ENCODE measurements around the gene UNC13B.
A peak's percentile ranks its signal among the peaks of the same experiment; 100 is the strongest.

The UNC13B gene

DNA sequence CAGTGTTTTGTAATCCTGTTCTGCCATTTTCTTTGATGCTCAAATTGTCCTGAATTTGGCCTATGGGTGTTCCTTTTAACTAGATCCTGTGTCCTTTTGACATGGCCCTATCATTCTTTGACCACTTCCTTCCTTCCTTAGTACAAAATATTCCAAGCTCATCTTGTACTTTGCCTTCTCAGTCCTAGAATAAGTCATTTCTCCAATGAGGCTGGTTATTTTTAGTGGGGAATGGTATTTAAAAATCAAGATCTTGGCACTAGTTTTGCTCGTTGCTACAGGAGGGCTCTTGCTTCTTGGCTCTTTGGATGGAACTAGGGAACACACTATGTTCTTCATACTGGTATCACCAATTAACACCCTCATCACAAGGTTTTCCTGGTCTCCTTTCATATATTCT lies 108.1 kb downstream of the UNC13B start:
- no peak overlapping the region for H3K4me3 Mint-ChIP-seq
- no peaks in the 10 kb centered on the region for H3K9me3 Mint-ChIP-seq (ENCODE audit: low read depth)
- no peak overlapping the region for H3K27ac Mint-ChIP-seq

DNA sequence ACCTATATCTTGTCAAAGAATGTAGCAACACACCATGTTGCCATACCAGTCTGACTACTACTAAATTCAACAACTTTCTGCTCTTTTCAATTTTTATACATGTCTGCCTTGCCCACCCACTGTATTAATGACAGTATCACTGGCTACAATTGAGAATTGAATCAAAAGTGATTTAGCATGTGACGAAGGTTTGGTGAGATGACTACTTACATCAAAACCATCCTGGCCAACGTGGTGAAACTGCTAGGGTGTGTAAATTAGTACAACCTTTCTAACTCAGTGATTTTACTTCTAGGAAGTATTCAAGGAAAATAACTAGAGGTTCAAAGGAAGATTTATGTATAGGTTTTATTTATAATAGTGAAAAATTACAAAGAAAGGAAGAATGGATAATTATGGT lies 109.8 kb downstream of the UNC13B start:
- no peaks in the 10 kb centered on the region for H3K9me3 Mint-ChIP-seq (ENCODE audit: low read depth)
- H3K4me3 Mint-ChIP-seq, result no peak overlapping the region
- peaks cover 5% of the 10 kb centered on the region for H3K36me3 Mint-ChIP-seq
- peaks cover 12% of the 10 kb centered on the region for H3K4me1 Mint-ChIP-seq (ENCODE audit: low read depth)
- H3K27ac Mint-ChIP-seq, result no peak overlapping the region
- peaks cover 10% of the 10 kb centered on the region for H3K27me3 Mint-ChIP-seq

More for the DNA sequence above, 108.1 kb downstream of the UNC13B start:
- Mint-ChIP-seq H3K4me1 (ENCODE audit: low read depth) (peaks cover 4% of the 10 kb centered on the region), H3K27me3 (peaks cover 12% of the 10 kb centered on the region), H3K36me3 (peaks cover 3% of the 10 kb centered on the region)

DNA sequence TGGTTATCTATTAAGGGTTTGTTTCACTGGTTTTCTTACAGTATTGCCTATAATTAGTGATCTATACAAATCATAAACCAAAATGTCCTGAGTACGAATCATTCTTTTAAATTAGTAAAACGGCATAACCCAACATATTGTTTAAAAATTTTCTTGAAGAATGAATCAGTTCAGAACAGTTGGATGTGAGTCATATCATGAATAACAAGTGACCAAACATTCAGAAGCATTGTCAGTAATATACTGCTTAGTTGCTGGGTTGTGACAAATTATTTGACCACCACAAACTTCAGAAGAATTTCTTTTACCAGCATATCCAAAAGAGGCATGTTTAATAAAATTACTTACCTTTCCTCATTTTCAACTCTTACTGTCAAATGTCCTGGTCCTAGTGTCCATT lies 111.2 kb downstream of the UNC13B start:
- peaks cover 10% of the 10 kb centered on the region for H3K27me3 Mint-ChIP-seq
- H3K27ac Mint-ChIP-seq, result no peak overlapping the region
- no peak overlapping the region for H3K4me3 Mint-ChIP-seq
- peaks cover 24% of the 10 kb centered on the region for H3K4me1 Mint-ChIP-seq (ENCODE audit: low read depth)
- H3K9me3 Mint-ChIP-seq (ENCODE audit: low read depth), result no peaks in the 10 kb centered on the region
- H3K36me3 Mint-ChIP-seq, result peaks cover 5% of the 10 kb centered on the region

DNA sequence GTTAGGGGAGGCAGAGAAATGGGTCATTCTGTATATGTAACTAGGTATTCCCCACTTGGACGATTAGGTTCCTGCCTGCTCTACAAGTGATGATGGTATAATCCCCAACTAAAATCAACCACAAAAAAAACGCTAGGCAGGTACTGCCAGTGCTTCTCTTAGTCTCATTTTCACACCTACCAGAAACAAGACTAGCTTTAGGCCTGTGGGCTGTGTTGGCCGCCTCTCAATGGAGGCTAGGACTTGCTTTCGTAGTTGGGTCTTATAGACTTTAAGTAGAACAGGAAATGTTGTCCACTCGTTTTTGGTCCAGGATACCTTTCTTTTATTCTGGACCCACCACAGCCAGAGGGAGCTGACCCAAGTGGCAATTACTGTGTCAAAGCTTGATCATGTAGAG lies 111.8 kb downstream of the UNC13B start:
- Mint-ChIP-seq H3K27ac (no peak overlapping the region), H3K36me3 (peaks cover 5% of the 10 kb centered on the region), H3K4me3 (no peak overlapping the region), H3K9me3 (ENCODE audit: low read depth) (no peaks in the 10 kb centered on the region), H3K4me1 (ENCODE audit: low read depth) (peaks cover 26% of the 10 kb centered on the region), H3K27me3 (peaks cover 9% of the 10 kb centered on the region)

DNA sequence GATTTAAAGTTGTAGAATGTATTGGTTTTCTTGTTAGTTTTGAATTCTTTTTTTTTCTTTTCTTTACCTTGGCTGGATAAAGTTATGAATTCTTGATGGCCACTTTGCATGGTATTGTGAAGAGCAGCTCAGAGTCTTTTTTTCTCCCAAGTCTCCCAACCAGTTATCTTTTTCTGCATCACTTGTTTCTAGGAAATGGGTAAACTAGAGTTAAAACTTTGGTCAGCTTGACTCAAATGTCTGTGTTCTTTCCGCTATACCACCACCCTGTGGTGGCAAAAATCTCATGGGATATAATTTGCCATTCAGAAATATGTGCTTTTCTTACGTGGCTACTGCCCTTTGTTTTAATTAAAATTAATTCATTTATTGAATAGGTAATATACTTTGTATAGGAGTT lies 113.2 kb downstream of the UNC13B start:
- Mint-ChIP-seq H3K27me3 (peaks cover 5% of the 10 kb centered on the region), H3K27ac (no peak overlapping the region), H3K4me1 (ENCODE audit: low read depth) (peaks cover 26% of the 10 kb centered on the region), H3K4me3 (no peak overlapping the region), H3K36me3 (peaks cover 5% of the 10 kb centered on the region), H3K9me3 (ENCODE audit: low read depth) (no peaks in the 10 kb centered on the region)

DNA sequence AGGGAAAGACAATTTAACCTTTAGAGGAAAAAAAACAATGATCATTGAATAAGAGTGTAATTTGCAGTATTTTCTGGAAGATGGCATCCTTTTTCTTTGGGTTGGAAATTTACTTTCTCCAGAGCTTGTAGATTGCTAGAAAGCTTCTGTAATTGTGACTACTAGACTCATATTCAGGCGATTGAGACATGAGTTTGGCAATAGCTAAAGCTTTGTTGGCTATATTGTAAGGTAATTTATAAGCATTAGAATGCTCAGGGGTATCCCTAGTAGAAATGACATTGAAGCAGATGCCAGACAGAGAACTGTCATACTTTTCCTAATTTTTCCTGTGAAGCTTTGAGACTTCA lies 115.3 kb downstream of the UNC13B start:
- no peaks in the 10 kb centered on the region for H3K27me3 Mint-ChIP-seq

DNA sequence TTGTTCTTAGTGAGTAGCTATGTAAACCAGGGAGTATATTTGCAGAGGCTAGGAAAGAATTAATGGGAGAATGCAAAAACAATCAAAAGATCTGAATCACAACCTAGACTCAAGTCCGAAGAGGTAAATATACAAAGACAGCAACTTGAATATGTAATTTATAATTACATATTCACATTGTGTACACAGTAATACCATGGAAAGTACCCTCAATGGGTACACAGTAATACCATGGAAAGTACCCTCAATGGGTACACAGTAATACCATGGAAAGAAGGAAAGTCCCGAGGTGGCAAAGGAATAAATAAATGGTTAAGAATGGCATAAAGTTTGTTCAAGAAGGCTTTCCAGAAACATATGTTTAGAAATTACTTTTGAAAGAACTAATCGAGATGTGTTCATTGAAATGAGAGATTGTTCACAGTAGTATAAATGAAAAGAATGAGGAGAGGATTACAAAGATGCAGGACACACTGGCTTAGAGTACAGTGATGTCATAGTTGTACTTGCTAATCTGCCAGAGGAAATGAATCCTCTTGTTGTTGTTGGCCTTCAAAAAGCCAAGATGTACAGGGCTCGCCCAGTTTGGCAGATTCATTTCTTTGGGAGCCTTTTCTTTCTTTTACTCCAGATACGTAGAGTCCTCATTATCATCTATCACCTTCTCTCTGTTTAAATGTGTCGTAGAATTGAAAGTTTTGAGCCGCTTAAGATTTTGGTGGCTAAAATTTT lies 116.0 kb downstream of the UNC13B start:
- Mint-ChIP-seq H3K9me3 (ENCODE audit: low read depth) (no peaks in the 10 kb centered on the region), H3K27me3 (peaks cover 2% of the 10 kb centered on the region), H3K4me1 (ENCODE audit: low read depth) (peaks cover 26% of the 10 kb centered on the region), H3K27ac (peak overlapping the region; percentile 87), H3K36me3 (peaks cover 5% of the 10 kb centered on the region), H3K4me3 (no peak overlapping the region)

More for the DNA sequence above, 115.3 kb downstream of the UNC13B start:
- peaks cover 26% of the 10 kb centered on the region for H3K4me1 Mint-ChIP-seq (ENCODE audit: low read depth)
- H3K36me3 Mint-ChIP-seq, result peaks cover 5% of the 10 kb centered on the region
- H3K27ac Mint-ChIP-seq, result peak overlapping the region; percentile 87
- H3K4me3 Mint-ChIP-seq, result peak overlapping the region; percentile 82
- H3K9me3 Mint-ChIP-seq (ENCODE audit: low read depth), result no peaks in the 10 kb centered on the region

DNA sequence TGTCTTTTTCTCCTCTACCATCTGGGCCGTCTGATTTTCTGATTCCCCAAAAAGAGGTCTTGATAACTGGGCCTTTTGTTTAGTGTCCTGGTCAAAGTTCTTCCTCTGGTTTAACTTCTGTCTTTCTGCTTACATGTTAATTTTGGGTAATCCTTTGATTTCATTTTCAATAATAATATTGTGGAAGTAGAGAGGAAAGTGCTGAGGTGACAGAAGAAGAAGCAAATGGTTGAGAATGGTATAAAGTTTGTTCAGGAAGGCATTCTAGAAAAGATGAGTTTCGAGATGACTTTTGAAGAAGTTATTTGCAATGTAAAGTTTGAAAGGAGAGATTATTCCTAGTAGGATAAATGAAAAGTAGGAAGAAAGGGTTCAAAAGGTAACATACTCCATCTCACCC lies 118.1 kb downstream of the UNC13B start:
- Mint-ChIP-seq H3K36me3 (peaks cover 2% of the 10 kb centered on the region), H3K27ac (no peak overlapping the region), H3K4me1 (ENCODE audit: low read depth) (peaks cover 23% of the 10 kb centered on the region), H3K4me3 (no peak overlapping the region), H3K9me3 (ENCODE audit: low read depth) (no peaks in the 10 kb centered on the region), H3K27me3 (peaks cover 8% of the 10 kb centered on the region)

DNA sequence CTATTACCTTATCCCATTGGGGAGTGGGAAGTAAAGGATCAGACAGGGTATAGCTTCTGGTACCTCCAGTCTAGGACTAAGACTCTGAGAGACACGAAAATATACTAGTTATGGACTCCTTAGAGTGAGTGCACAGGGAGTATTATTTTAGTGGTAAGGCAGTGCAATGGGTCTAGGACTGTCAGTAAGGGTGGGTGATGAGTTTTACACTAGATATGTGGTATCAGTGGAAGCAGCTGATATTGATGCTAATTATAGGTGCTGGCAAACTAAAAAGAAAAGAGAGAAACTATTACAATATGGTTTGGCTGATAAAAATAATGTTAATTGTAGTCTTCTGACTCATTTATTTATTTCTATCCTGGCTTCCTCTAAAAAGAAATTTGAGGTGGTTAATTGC lies 118.6 kb downstream of the UNC13B start:
- Mint-ChIP-seq H3K27ac (no peak overlapping the region), H3K9me3 (ENCODE audit: low read depth) (no peaks in the 10 kb centered on the region), H3K4me1 (ENCODE audit: low read depth) (peaks cover 22% of the 10 kb centered on the region), H3K4me3 (no peak overlapping the region), H3K27me3 (peaks cover 8% of the 10 kb centered on the region), H3K36me3 (peaks cover 2% of the 10 kb centered on the region)

DNA sequence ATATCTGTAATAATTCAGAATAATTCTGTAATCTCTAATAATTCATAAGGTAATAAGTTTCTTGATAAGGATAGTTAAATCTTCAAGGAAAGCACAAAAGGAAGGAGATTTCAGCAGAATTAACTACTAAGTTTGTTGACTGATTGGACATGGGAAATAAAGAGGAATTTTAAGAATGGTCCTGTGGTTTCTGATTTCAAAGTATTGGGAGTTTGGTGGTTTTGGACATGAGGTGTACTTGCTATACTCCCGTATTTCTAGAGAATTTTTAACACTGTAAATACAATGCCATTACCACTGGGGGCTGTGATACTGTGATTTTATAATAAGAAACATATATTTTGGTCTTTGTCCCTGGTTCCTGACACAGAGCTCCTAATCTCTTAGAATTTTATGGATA lies 123.9 kb downstream of the UNC13B start:
- H3K27ac Mint-ChIP-seq, result no peak overlapping the region
- no peaks in the 10 kb centered on the region for H3K9me3 Mint-ChIP-seq (ENCODE audit: low read depth)
- peaks cover 19% of the 10 kb centered on the region for H3K27me3 Mint-ChIP-seq
- H3K4me3 Mint-ChIP-seq, result no peak overlapping the region
- no peaks in the 10 kb centered on the region for H3K4me1 Mint-ChIP-seq (ENCODE audit: low read depth)
- H3K36me3 Mint-ChIP-seq, result no peaks in the 10 kb centered on the region

DNA sequence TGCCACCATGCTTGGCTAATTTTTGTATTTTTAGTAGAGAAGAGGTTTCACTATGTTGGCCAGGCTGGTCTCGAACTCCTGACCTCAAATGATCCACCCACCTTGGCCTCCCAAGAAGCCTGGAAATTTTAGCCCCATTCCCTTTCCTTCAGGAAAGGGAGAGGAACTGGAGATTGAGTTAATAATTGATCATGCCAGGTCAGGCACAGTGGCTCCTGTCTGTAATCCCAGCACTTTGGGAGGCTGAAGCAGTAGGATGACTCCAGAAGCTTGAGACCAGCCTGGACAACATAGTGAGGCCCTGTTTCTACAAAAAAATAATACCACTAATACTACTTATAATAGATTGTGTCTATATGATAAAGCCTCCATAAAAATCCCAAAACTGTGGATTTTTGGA lies 124.6 kb downstream of the UNC13B start:
- no peak overlapping the region for H3K27ac Mint-ChIP-seq
- peaks cover 19% of the 10 kb centered on the region for H3K27me3 Mint-ChIP-seq
- H3K4me1 Mint-ChIP-seq (ENCODE audit: low read depth), result no peaks in the 10 kb centered on the region
- H3K36me3 Mint-ChIP-seq, result no peaks in the 10 kb centered on the region
- no peaks in the 10 kb centered on the region for H3K9me3 Mint-ChIP-seq (ENCODE audit: low read depth)
- H3K4me3 Mint-ChIP-seq, result no peak overlapping the region

DNA sequence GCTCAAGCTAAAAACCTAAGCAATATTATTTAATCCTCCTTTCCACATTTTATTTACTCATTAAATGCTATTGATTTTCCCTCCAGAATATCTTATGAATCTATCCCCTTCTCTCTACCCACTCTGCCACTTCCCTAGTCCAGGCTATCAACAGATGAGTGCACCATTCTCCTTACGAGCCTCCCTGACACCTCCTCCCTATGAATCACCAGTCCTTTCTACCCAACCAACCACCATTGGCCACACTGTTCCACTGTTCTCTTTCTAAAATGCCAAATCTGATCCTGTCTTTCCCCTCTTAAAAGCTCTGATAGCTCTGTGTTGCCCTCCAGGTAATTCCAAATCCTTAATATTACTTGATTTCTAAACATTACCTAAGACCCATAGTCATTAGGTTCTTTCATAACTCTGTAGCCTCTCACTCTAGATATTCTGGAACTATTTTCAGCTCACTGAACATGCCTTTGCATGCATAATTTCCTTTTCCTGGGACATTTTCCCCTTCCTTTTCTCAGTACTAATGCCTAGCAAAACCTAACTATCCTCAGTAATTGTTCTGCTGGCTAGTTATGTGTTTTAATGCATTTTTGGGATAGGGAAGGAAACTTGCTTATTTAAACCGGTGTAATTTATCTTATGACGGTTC lies 126.3 kb downstream of the UNC13B start:
- Mint-ChIP-seq H3K27ac (no peak overlapping the region), H3K4me1 (ENCODE audit: low read depth) (no peaks in the 10 kb centered on the region), H3K36me3 (no peaks in the 10 kb centered on the region), H3K9me3 (ENCODE audit: low read depth) (no peaks in the 10 kb centered on the region), H3K27me3 (peaks cover 17% of the 10 kb centered on the region), H3K4me3 (no peak overlapping the region)

DNA sequence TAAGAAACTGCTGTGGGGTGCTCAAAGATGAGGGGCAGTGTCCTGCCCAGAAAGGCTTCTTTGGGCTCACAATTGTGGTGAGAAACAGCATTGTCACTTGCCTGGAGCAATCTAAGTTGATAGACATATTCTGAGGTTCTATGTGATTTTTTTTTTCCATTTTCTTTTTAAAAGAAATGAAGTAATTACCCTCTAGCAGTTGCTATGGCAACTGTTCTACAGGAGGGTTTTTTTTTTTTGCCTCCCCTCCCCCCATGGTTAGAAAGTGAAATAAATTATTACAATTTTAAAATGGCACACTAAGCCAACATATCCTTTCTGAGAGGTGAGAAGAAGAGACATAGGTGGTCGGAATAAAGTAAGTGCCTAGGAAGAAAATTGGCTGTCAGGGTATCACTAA lies 127.0 kb downstream of the UNC13B start:
- Mint-ChIP-seq H3K27ac (no peak overlapping the region), H3K4me1 (ENCODE audit: low read depth) (no peaks in the 10 kb centered on the region), H3K27me3 (peaks cover 14% of the 10 kb centered on the region), H3K4me3 (no peak overlapping the region), H3K36me3 (no peaks in the 10 kb centered on the region), H3K9me3 (ENCODE audit: low read depth) (no peaks in the 10 kb centered on the region)

DNA sequence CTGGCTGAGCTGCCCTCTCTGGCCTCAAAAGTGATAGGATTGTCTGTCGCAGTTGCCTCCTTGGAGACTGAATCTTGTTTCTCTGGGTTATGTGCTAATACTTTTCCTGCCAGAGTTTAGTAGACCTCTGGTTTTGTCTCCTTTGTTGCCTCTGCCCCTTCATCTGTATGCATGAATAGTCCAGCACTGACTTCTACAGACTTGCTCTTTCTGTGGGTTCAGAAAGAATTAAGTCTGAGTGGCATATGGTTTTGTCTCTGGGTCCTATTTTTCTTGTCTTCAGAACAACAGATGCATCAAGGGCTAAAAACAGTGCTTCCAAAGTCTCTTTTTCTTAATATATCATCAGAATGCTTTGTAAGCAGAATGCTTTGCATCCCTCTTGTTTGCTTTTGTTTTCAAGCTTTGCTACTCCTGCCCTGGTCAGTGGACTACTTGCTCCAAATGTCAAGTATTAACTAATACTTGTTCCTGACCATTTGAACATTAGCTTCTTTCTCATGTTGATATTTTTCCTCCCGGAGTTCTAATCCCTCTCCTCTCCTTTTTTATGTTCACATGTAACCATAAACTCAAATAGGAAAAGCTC lies 131.7 kb downstream of the UNC13B start:
- no peak overlapping the region for H3K27ac Mint-ChIP-seq
- H3K9me3 Mint-ChIP-seq (ENCODE audit: low read depth), result no peaks in the 10 kb centered on the region
- no peaks in the 10 kb centered on the region for H3K36me3 Mint-ChIP-seq
- H3K4me3 Mint-ChIP-seq, result no peak overlapping the region
- H3K27me3 Mint-ChIP-seq, result peaks cover 2% of the 10 kb centered on the region
- H3K4me1 Mint-ChIP-seq (ENCODE audit: low read depth), result peaks cover 5% of the 10 kb centered on the region

DNA sequence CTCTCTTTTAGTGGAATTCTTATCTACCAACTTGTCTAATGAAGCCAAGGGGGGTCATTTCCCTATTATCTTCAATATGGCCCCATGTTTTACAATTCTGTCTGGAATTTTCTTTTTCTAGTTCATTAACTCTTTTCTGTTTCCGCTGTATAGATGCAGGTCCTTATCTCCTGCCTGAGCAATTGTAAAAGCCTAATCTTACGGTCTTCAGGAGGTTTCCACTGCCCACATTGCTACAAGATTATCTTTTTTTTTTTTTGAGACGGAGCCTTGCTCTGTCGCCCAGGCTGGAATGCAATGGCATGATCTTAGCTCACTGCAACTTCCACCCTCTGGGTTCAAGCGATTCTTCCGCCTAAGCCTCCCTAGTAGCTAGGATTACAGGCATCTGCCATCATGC lies 132.3 kb downstream of the UNC13B start:
- H3K27me3 Mint-ChIP-seq, result peaks cover 2% of the 10 kb centered on the region
- peaks cover 5% of the 10 kb centered on the region for H3K4me1 Mint-ChIP-seq (ENCODE audit: low read depth)
- H3K4me3 Mint-ChIP-seq, result no peak overlapping the region
- H3K27ac Mint-ChIP-seq, result no peak overlapping the region
- no peaks in the 10 kb centered on the region for H3K36me3 Mint-ChIP-seq
- no peaks in the 10 kb centered on the region for H3K9me3 Mint-ChIP-seq (ENCODE audit: low read depth)
